GM19035 (cell line): ENCODE results near the gene PRKN.

Experiments
- ATAC-seq: cut with Tn5 transposase; IDR thresholded peaks from one replicate; pipeline ENCODE4 v1.9.1; 2021; ENCODE audit not compliant: unreplicated experiment

Gene PRKN

GRCh38 chr6:161379834-161380582, 1347.6 kb downstream of the PRKN start:
- ATAC-seq = no peak

GRCh38 chr6:161378115-161378514, 1349.5 kb downstream of the PRKN start:
- no peak for ATAC-seq

- ATAC-seq = no peak
Observed at GRCh38 chr6:161377116-161377515, 1350.5 kb downstream of the PRKN start.

GRCh38 chr6:161376367-161376766, 1351.2 kb downstream of the PRKN start:
- ATAC-seq = no peak

- ATAC-seq = no peak
Observed at GRCh38 chr6:161374971-161375873, 1352.3 kb downstream of the PRKN start.

- ATAC-seq = peak; percentile 44
Observed at GRCh38 chr6:161373905-161374451, 1353.6 kb downstream of the PRKN start.

- no peak for ATAC-seq
Observed at GRCh38 chr6:161372422-161372793, 1355.2 kb downstream of the PRKN start.

- peak; percentile 87 for ATAC-seq
Observed at GRCh38 chr6:161370880-161371279, 1356.7 kb downstream of the PRKN start.

- no peak for ATAC-seq
Observed at GRCh38 chr6:161369339-161369738, 1358.2 kb downstream of the PRKN start.

- no peak for ATAC-seq
Observed at GRCh38 chr6:161368514-161368913, 1359.1 kb downstream of the PRKN start.

GRCh38 chr6:161367472-161367871, 1360.1 kb downstream of the PRKN start:
- ATAC-seq = no peak

GRCh38 chr6:161366301-161366923, 1361.2 kb downstream of the PRKN start:
- no peak for ATAC-seq

- no peak for ATAC-seq
Observed at GRCh38 chr6:161365633-161366032, 1361.9 kb downstream of the PRKN start.

GRCh38 chr6:161363286-161363685, 1364.3 kb downstream of the PRKN start:
- no peak for ATAC-seq

GRCh38 chr6:161362266-161362665, 1365.3 kb downstream of the PRKN start:
- no peak for ATAC-seq

- no peak for ATAC-seq
Observed at GRCh38 chr6:161361529-161361928, 1366.0 kb downstream of the PRKN start.

- ATAC-seq = no peak
Observed at GRCh38 chr6:161360520-161360919, 1367.0 kb downstream of the PRKN start.

GRCh38 chr6:161359618-161359945, 1368.0 kb downstream of the PRKN start:
- ATAC-seq = no peak

- no peak for ATAC-seq
Observed at GRCh38 chr6:161356167-161356854, 1371.3 kb downstream of the PRKN start.

GRCh38 chr6:161355696-161356095, 1371.9 kb downstream of the PRKN start:
- no peak for ATAC-seq

GRCh38 chr6:161354956-161355355, 1372.6 kb downstream of the PRKN start:
- no peak for ATAC-seq
